SK-N-MC (cell line): ENCODE data around the gene GPC5.

ENCODE experiments used
- EZH2 ChIP-seq: fragments of 200-600 bp; sonication (generic); IDR thresholded peaks from one replicate; pipeline ENCODE4 v1.6.1; 2017; ENCODE audit warnings: antibody characterized with exemption
- FOXP2 ChIP-seq: optimal IDR thresholded peaks from 2 replicates; pipeline ENCODE3; 2011; ENCODE audit warnings: mild to moderate bottlenecking, moderate library complexity; ENCODE audit not compliant: insufficient read depth; ENCODE audit errors: extremely low read length, control extremely low read depth
- POLR2AphosphoS5 ChIP-seq: IDR thresholded peaks from 2 replicates; pipeline ENCODE4 v1.6.1; 2012; ENCODE audit warnings: mild to moderate bottlenecking, low read depth, low read length, borderline replicate concordance

GRCh38 chr13:91565296-91565695 is 166.9 kb downstream of the GPC5 start:
- no peak for TF ChIP-seq EZH2
- no peak for TF ChIP-seq POLR2AphosphoS5
- no peak for TF ChIP-seq FOXP2
